Measurements from ENCODE around the gene NOC4L.

NOC4L gene

GRCh38 chr12:132162508-132163031, 18.3 kb downstream of the NOC4L start:
- no peak overlapping the region for H3K27ac ChIP-seq
- TF ChIP-seq, protein P1, sequence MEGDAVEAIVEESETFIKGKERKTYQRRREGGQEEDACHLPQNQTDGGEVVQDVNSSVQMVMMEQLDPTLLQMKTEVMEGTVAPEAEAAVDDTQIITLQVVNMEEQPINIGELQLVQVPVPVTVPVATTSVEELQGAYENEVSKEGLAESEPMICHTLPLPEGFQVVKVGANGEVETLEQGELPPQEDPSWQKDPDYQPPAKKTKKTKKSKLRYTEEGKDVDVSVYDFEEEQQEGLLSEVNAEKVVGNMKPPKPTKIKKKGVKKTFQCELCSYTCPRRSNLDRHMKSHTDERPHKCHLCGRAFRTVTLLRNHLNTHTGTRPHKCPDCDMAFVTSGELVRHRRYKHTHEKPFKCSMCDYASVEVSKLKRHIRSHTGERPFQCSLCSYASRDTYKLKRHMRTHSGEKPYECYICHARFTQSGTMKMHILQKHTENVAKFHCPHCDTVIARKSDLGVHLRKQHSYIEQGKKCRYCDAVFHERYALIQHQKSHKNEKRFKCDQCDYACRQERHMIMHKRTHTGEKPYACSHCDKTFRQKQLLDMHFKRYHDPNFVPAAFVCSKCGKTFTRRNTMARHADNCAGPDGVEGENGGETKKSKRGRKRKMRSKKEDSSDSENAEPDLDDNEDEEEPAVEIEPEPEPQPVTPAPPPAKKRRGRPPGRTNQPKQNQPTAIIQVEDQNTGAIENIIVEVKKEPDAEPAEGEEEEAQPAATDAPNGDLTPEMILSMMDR (conservative IDR thresholded peaks at IDR 0.05), result no peak
- no peak for TF ChIP-seq ZFX (IDR thresholded peaks at IDR 0.05)

GRCh38 chr12:132163041-132163910, 19.0 kb downstream of the NOC4L start:
- H3K27ac ChIP-seq, result no peak overlapping the region
- TF ChIP-seq, protein P1 (conservative IDR thresholded peaks at IDR 0.05), result no peak
- no peak for TF ChIP-seq ZFX (IDR thresholded peaks at IDR 0.05)

GRCh38 chr12:132163911-132164288, 19.6 kb downstream of the NOC4L start:
- no peak for TF ChIP-seq ZFX (IDR thresholded peaks at IDR 0.05)
- TF ChIP-seq, protein P1 (conservative IDR thresholded peaks at IDR 0.05), result no peak; the same call in 1 of the 2 replicates
- H3K27ac ChIP-seq, result no peak overlapping the region

DNA sequence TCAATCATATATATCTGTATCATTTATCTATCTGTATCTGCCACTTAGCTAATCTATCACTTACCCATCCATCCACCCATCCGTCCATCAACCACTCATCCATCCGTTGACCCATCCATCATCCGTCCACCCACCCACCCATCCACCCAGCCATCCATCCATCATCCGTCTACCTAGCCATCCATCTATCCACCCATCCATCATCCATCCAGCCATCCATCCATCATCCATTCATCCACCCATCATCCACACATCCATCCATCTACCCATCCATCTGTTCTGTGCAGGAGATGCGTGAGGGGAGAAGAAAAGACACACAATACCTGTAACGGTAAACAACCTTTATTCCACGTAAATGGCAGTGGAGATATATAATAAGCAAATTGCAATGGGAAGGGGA, 20.2 kb downstream of the NOC4L start:
- TF ChIP-seq ZFX (IDR thresholded peaks at IDR 0.05), result no peak
- TF ChIP-seq, protein P1 (conservative IDR thresholded peaks at IDR 0.05), result no peak
- H3K27ac ChIP-seq, result no peak overlapping the region

DNA sequence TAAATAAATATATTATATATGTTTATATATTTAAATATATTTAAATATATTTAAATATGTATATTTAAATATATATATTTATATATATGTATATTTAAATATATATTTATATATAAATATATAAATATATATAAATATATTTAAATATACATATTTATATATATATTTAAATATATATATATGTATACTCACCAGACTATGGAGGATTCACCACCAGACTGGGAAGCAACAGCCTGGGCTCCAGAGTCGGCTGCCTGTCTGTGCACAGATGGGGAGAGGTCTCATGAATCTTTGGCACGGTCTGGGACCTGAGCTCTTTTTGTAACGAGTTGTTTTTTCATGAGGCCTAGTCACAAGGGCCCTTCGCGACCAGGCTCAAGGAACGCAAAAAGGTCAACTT, 21.3 kb downstream of the NOC4L start:
- no peak for TF ChIP-seq ZFX (IDR thresholded peaks at IDR 0.05)
- TF ChIP-seq, protein P1 (conservative IDR thresholded peaks at IDR 0.05), result no peak
- no peak overlapping the region for H3K27ac ChIP-seq

GRCh38 chr12:132166093-132166492, 21.8 kb downstream of the NOC4L start:
- H3K27ac ChIP-seq, result no peak overlapping the region
- no peak for TF ChIP-seq ZFX (IDR thresholded peaks at IDR 0.05)
- TF ChIP-seq, protein P1 (conservative IDR thresholded peaks at IDR 0.05), result no peak

GRCh38 chr12:132166801-132167591, 22.7 kb downstream of the NOC4L start:
- no peak for TF ChIP-seq ZFX (IDR thresholded peaks at IDR 0.05)
- TF ChIP-seq, protein P1 (conservative IDR thresholded peaks at IDR 0.05), result no peak
- H3K27ac ChIP-seq, result no peak overlapping the region
